ENCODE results near the gene PCK1.

GRCh38 chr20:57570920-57571319, 10.0 kb downstream of the PCK1 start:
- no peak for TF ChIP-seq CTCF (IDR thresholded peaks at IDR 0.05)
- TF ChIP-seq POLR2A (IDR thresholded peaks at IDR 0.05), result no peak

All from breast epithelium (tissue), 3 donors.